WTC11 (cell line): ENCODE measurements around the gene RAI14. TPM values are rescaled to one million over a fixed set of nuclear protein-coding genes. Genes with fewer than 3 reads are reported as not detected.
A peak's percentile ranks its signal among the peaks of the same experiment; 100 is the strongest.

Experiments
- ATAC-seq: fragments of 200-7000 bp; cut with Tn5 transposase; 2 replicates; pipeline ENCODE4 v1.10.0; 2021; ENCODE audit warnings: mild to moderate bottlenecking, moderate library complexity
- CTCF ChIA-PET: fragments of 300-600 bp; sonication (Branson Sonifier 250); formaldehyde crosslinking; loops from one replicate; lab custom pipeline; 2021; ENCODE audit warnings: antibody characterized with exemption; lab: Charles Lee
- POLR2A ChIA-PET: fragments of 350-600 bp; sonication (Branson Sonifier 250); formaldehyde crosslinking; loops from one replicate; lab custom pipeline; 2021; ENCODE audit warnings: antibody characterized with exemption; lab: Charles Lee
- DNase-seq: peaks from one replicate; pipeline ENCODE4 v3.0.0; 2021; ENCODE audit warnings: low spot score
- H3K27ac Mint-ChIP-seq: 2 replicates; pipeline ENCODE4 v1.8.0; 2021; ENCODE audit warnings: mixed read lengths
- H3K27me3 Mint-ChIP-seq: 2 replicates; pipeline ENCODE4 v1.8.0; 2021; ENCODE audit warnings: low read depth, mild to moderate bottlenecking, moderate library complexity, mixed read lengths
- H3K36me3 Mint-ChIP-seq: 2 replicates; pipeline ENCODE4 v1.8.0; 2021; ENCODE audit warnings: mixed read lengths
- H3K4me1 Mint-ChIP-seq: 2 replicates; pipeline ENCODE4 v1.8.0; 2022; ENCODE audit warnings: mixed read lengths
- H3K4me3 Mint-ChIP-seq: 2 replicates; pipeline ENCODE4 v1.8.0; 2021; ENCODE audit warnings: mild to moderate bottlenecking, moderate library complexity, mixed read lengths
- H3K9me3 Mint-ChIP-seq: 2 replicates; pipeline ENCODE4 v1.8.0; 2021; ENCODE audit warnings: mixed read lengths
- ATF3 ChIP-seq: sonication (generic); formaldehyde crosslinking; conservative IDR thresholded peaks from 2 replicates; pipeline ENCODE4 v1.8.1; 2022; ENCODE audit warnings: mild to moderate bottlenecking, missing genetic modification reagents
- CDX4 ChIP-seq: fragments of 250-450 bp; sonication (Bioruptor Pico); IDR thresholded peaks from 2 replicates; pipeline ENCODE4 v1.9.0; 2021; ENCODE audit warnings: moderate library complexity, mild to moderate bottlenecking, inconsistent platforms, borderline replicate concordance
- E2F1 ChIP-seq: sonication (generic); formaldehyde crosslinking; IDR thresholded peaks from 2 replicates; pipeline ENCODE4 v1.8.0; 2022; ENCODE audit warnings: mild to moderate bottlenecking, missing genetic modification reagents
- FOXJ3 ChIP-seq: sonication (generic); formaldehyde crosslinking; IDR thresholded peaks from 2 replicates; pipeline ENCODE4 v1.9.0; 2021; ENCODE audit warnings: missing genetic modification reagents, mild to moderate bottlenecking, borderline replicate concordance
- IRF1 ChIP-seq: sonication (generic); formaldehyde crosslinking; IDR thresholded peaks from 2 replicates; pipeline ENCODE4 v1.8.0; 2023; ENCODE audit warnings: missing genetic modification reagents
- IRF2 ChIP-seq: sonication (generic); formaldehyde crosslinking; IDR thresholded peaks from 2 replicates; pipeline ENCODE4 v1.8.0; 2022; ENCODE audit warnings: low read depth, missing genetic modification reagents, borderline replicate concordance
- MAX ChIP-seq: sonication (generic); formaldehyde crosslinking; IDR thresholded peaks from 2 replicates; pipeline ENCODE4 v1.8.0; 2022; ENCODE audit warnings: mild to moderate bottlenecking, missing genetic modification reagents
- NFYB ChIP-seq: sonication (generic); formaldehyde crosslinking; conservative IDR thresholded peaks from 2 replicates; pipeline ENCODE4 v1.8.0; 2022; ENCODE audit warnings: low read depth, missing genetic modification reagents
- NR2C2 ChIP-seq: sonication (generic); formaldehyde crosslinking; IDR thresholded peaks from 2 replicates; pipeline ENCODE4 v1.8.0; 2022; ENCODE audit warnings: mild to moderate bottlenecking, missing genetic modification reagents
- RORB ChIP-seq: fragments of 250-450 bp; sonication (Bioruptor Pico); IDR thresholded peaks from 2 replicates; pipeline ENCODE4 v1.9.0; 2021; ENCODE audit warnings: mild to moderate bottlenecking
- SMAD3 ChIP-seq: sonication (generic); formaldehyde crosslinking; IDR thresholded peaks from 2 replicates; pipeline ENCODE4 v1.8.0; 2022; ENCODE audit warnings: missing genetic modification reagents, mild to moderate bottlenecking, borderline replicate concordance
- STAT6 ChIP-seq: sonication (generic); formaldehyde crosslinking; conservative IDR thresholded peaks from 2 replicates; pipeline ENCODE4 v1.8.1; 2023; ENCODE audit warnings: mild to moderate bottlenecking, low read depth, missing genetic modification reagents, moderate library complexity
- ZNF219 ChIP-seq: sonication (generic); formaldehyde crosslinking; IDR thresholded peaks from 2 replicates; pipeline ENCODE4 v1.8.0; 2023; ENCODE audit warnings: missing genetic modification reagents, mild to moderate bottlenecking, borderline replicate concordance
- ZNF232 ChIP-seq: sonication (generic); formaldehyde crosslinking; IDR thresholded peaks from 2 replicates; pipeline ENCODE4 v1.8.0; 2022; ENCODE audit warnings: mild to moderate bottlenecking, missing genetic modification reagents
- ZNF425 ChIP-seq: fragments of 250-450 bp; sonication (Bioruptor Pico); conservative IDR thresholded peaks from 2 replicates; pipeline ENCODE4 v1.9.0; 2021; ENCODE audit warnings: mild to moderate bottlenecking
- ZSCAN18 ChIP-seq: fragments of 250-450 bp; sonication (Bioruptor Pico); IDR thresholded peaks from 2 replicates; pipeline ENCODE4 v2.1.2; 2022; ENCODE audit warnings: mild to moderate bottlenecking, moderate library complexity
- total RNA-seq: library from RNA; stranded (reverse); gene quantifications from 3 replicates; pipeline ENCODE4 v1.2.3, GENCODE V29; 2021

RAI14 gene
- total RNA-seq, 1 experiment from 2014 or later = 185 TPM

GRCh38 chr5:34804913-34805312, 148.8 kb downstream of the RAI14 start:
- H3K27me3 Mint-ChIP-seq = no peaks in the 10 kb centered on the region
- CTCF ChIA-PET = no interaction called here
- peaks cover 28% of the 10 kb centered on the region for H3K4me1 Mint-ChIP-seq
- ATAC-seq = no peak
- H3K4me3 Mint-ChIP-seq = no peak overlapping the region
- no peak for DNase-seq
- POLR2A ChIA-PET = no interaction called here
- H3K27ac Mint-ChIP-seq = peak overlapping the region; percentile 71
- no peaks in the 10 kb centered on the region for H3K9me3 Mint-ChIP-seq
- H3K36me3 Mint-ChIP-seq = peaks cover 66% of the 10 kb centered on the region
- TF ChIP-seq IRF2 (CRISPR knock-in tag) = no peak
- TF ChIP-seq FOXJ3 (CRISPR knock-in tag) = no peak
- no peak for TF ChIP-seq ZNF232 (CRISPR knock-in tag)
- TF ChIP-seq SMAD3 (CRISPR knock-in tag) = no peak
- no peak for TF ChIP-seq MAX (CRISPR knock-in tag)
- TF ChIP-seq NFYB (CRISPR knock-in tag) = no peak
- TF ChIP-seq ZNF219 (CRISPR knock-in tag) = no peak
- no peak for TF ChIP-seq NR2C2 (CRISPR knock-in tag)
- TF ChIP-seq ATF3 (CRISPR knock-in tag) = no peak

- peaks cover 62% of the 10 kb centered on the region for H3K36me3 Mint-ChIP-seq
- no peak overlapping the region for H3K4me3 Mint-ChIP-seq
- peaks cover 28% of the 10 kb centered on the region for H3K4me1 Mint-ChIP-seq
- ChIA-PET CTCF (no interaction called here), POLR2A (interaction anchor here (1.0 kb wide), 1 partner anchor 88 kb away, joined by 3 read pairs; no protein-coding TSS in a partner anchor)
- no peak for TF ChIP-seq ZNF425
- TF ChIP-seq ZSCAN18 = no peak
- no peak for TF ChIP-seq STAT6
- no peak for TF ChIP-seq E2F1 (CRISPR knock-in tag)
- TF ChIP-seq NR2C2 (CRISPR knock-in tag) = no peak
- no peak for TF ChIP-seq IRF1 (CRISPR knock-in tag)
- no peak for TF ChIP-seq IRF2 (CRISPR knock-in tag)
- TF ChIP-seq SMAD3 (CRISPR knock-in tag) = no peak
- TF ChIP-seq RORB (CRISPR knock-in tag) = no peak
- no peak for TF ChIP-seq CDX4 (CRISPR knock-in tag)
- no peak for TF ChIP-seq FOXJ3 (CRISPR knock-in tag)
- peak; percentile 40 for DNase-seq
- no peaks in the 10 kb centered on the region for H3K9me3 Mint-ChIP-seq
- peak; percentile 74 for ATAC-seq
- no peaks in the 10 kb centered on the region for H3K27me3 Mint-ChIP-seq
- peak overlapping the region; percentile 69 for H3K27ac Mint-ChIP-seq
Measured at GRCh38 chr5:34806532-34806931, 150.4 kb downstream of the RAI14 start.
